Measurements from ENCODE around the gene RTCB.

DNA sequence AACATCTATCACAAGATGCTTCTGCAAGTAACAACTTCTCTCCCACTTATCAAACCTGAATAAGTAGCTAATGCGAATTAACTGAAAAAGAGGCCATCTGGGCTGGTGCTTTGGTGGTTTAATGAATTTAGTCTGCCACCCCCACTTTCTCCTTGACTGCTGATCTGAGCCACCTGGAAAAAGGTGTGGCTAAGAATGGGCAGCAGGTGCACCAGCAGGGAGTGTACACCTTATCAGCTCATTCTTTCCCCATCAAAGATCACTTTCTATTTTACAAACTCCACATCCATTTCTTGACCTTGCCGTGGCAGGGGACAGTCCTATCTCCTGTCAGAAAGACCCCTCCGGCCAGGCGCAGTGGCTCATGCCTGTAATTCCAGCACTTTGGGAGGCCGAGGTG, 47.8 kb downstream of the RTCB start:
- TF ChIP-seq, protein P1, sequence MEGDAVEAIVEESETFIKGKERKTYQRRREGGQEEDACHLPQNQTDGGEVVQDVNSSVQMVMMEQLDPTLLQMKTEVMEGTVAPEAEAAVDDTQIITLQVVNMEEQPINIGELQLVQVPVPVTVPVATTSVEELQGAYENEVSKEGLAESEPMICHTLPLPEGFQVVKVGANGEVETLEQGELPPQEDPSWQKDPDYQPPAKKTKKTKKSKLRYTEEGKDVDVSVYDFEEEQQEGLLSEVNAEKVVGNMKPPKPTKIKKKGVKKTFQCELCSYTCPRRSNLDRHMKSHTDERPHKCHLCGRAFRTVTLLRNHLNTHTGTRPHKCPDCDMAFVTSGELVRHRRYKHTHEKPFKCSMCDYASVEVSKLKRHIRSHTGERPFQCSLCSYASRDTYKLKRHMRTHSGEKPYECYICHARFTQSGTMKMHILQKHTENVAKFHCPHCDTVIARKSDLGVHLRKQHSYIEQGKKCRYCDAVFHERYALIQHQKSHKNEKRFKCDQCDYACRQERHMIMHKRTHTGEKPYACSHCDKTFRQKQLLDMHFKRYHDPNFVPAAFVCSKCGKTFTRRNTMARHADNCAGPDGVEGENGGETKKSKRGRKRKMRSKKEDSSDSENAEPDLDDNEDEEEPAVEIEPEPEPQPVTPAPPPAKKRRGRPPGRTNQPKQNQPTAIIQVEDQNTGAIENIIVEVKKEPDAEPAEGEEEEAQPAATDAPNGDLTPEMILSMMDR (IDR thresholded peaks at IDR 0.05) = no peak
- TF ChIP-seq EZH2 (IDR thresholded peaks at IDR 0.05) = no peak

All from neural progenitor cell (in vitro differentiated cells).